Activated CD4-positive, alpha-beta T cell treated with anti-CD3 and anti-CD28 coated beads, Interleukin-2, amount 10 ng/mL, durations not matched to agents 24 days and 14 days (primary cell): ENCODE results near the gene ZNF688. TPM values are rescaled to one million over a fixed set of nuclear protein-coding genes. Genes with fewer than 3 reads are reported as not detected.

Experiments used
- DNase-seq: peaks from one replicate; pipeline ENCODE4 v3.0.0; 2022
- H3K27ac Mint-ChIP-seq: one replicate; pipeline ENCODE4 v1.8.0; 2022; ENCODE audit warnings: mild to moderate bottlenecking, mixed read lengths
- H3K27me3 Mint-ChIP-seq: one replicate; pipeline ENCODE4 v1.8.0; 2022; ENCODE audit warnings: mixed read lengths
- H3K36me3 Mint-ChIP-seq: one replicate; pipeline ENCODE4 v1.8.0; 2022; ENCODE audit warnings: low read depth, mild to moderate bottlenecking, mixed read lengths
- H3K4me1 Mint-ChIP-seq: one replicate; pipeline ENCODE4 v1.8.0; 2021; ENCODE audit warnings: mixed read lengths
- H3K4me3 Mint-ChIP-seq: one replicate; pipeline ENCODE4 v1.8.0; 2022; ENCODE audit warnings: mild to moderate bottlenecking, moderate library complexity, mixed read lengths
- H3K9me3 Mint-ChIP-seq: one replicate; pipeline ENCODE4 v1.8.0; 2021; ENCODE audit warnings: mixed read lengths
- intact Hi-C: fragments of 100-400 bp; cut with micrococcal nuclease; formaldehyde crosslinking; loops from one replicate; pipeline ENCODE4 v1.15.1; 2023
- total RNA-seq: library from RNA; stranded (reverse); gene quantifications from 2 replicates; pipeline ENCODE4 v1.2.3, GENCODE V29; 2022

Gene ZNF688
- total RNA-seq, result 6.6 and 8.0 TPM in 2 replicates

DNA sequence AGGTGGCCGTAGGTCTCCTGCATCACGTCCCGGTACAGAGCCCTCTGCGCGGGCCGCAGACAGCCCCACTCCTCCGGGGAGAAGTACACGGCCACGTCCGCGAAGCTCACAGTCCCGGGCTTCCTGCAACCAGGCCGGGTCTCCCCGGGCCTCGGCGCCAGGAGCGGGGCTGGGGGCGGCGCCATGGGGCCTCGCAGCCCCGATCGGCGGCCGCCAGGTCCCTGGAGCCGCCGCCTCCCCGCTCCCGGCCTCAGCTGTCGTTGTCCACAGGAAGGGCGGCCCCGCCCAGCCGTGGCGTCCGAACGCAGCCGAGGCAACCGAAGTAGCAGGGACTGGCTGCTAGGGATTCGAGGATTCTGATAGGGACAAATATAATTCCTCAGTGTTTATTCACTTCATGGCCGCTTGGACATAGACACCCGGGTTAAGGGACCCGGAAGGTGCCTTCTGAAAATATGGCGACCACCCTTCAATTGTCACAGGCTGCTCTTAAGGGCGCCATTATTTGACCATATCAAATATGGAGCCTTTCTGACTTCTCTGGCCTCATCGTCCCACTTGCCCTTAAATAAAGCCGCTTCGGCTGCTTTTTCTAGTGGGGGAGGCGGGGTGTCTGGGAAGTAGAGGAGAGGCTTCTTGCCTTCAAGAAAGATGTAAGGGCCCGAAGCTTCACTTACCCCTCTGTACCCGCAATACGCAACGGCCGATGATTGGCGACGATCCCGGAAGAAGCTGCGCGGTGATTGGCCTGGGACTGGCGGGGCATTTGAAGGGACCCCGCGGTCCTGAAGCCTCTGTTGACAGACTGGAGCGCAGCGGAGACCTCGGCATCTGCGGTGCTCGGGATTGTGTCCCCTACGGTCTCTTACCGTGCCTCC lies at the start of gene ZNF688:
Gene ZNF688 (minus strand): TSS at position 270 of the 878 bp plus-strand sequence. CDS start 85 bp downstream, at position 185.
- Mint-ChIP-seq H3K4me1 (peaks cover 52% of the 10 kb centered on the region), H3K4me3 (peak within 1 kb of the TSS; percentile 97)
- intact Hi-C loops, result loop anchor here (1.0 kb wide), 3 partner anchors 13 to 36 kb away; partner anchors contain the start of genes ZNF764 and ZNF785

DNA sequence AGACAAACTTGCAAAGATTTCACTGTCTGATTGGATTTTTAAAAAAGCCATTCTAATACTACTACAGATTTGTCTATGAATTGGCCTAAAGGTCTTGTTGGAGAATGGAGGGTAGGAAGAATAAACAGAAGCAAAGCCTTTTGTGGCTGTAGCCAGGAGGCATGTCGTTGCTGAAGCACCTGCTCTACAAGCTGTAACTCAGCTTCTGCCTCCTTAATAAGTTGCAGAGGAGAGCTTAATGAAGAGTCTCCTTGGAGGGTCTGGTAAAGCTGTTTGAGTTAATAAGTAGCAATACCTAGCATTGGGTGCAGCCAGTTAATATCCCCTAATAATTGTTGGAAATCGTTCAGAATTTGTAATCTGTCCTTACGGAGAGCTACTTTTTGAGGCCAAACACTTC lies 48.7 kb upstream of the ZNF688 start:
- intact Hi-C loops, result no loop called here
- no peak overlapping the region for H3K27ac Mint-ChIP-seq
- DNase-seq, result no peak
- peaks cover 5% of the 10 kb centered on the region for H3K4me1 Mint-ChIP-seq
- no peaks in the 10 kb centered on the region for H3K9me3 Mint-ChIP-seq
- peaks cover 27% of the 10 kb centered on the region for H3K27me3 Mint-ChIP-seq
- H3K4me3 Mint-ChIP-seq, result no peak overlapping the region
- no peaks in the 10 kb centered on the region for H3K36me3 Mint-ChIP-seq

More for the DNA sequence above, at the start of gene ZNF688:
- H3K27ac Mint-ChIP-seq, result peak within 1 kb of the TSS; percentile 91
- no peaks in the 10 kb centered on the region for H3K9me3 Mint-ChIP-seq
- H3K36me3 Mint-ChIP-seq, result peaks cover 8% of the 10 kb centered on the region
- peak; percentile 98 for DNase-seq
- no peaks in the 10 kb centered on the region for H3K27me3 Mint-ChIP-seq

DNA sequence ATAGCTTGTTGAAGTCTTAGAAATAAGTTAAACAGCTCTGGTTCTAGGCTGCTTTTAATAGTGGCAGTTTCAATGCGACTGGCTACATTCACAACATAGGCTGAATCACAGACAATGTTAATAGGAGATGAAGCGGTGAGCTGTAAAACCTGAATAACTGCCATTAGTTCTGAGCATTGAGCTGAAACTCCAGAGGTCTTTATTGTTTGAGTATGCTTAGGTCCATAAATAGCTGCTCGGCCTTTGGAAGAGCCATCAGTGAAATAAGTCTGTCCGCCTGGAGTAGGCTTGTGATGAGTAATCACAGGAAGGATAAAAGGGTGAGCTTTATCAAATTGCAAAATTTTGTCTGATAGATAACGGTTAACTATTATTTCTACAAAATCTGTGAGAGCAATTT lies 48.1 kb upstream of the ZNF688 start:
- peaks cover 5% of the 10 kb centered on the region for H3K4me1 Mint-ChIP-seq
- no peak overlapping the region for H3K27ac Mint-ChIP-seq
- no peaks in the 10 kb centered on the region for H3K9me3 Mint-ChIP-seq
- no peak for DNase-seq
- no peak overlapping the region for H3K4me3 Mint-ChIP-seq
- H3K27me3 Mint-ChIP-seq, result peaks cover 27% of the 10 kb centered on the region
- no peaks in the 10 kb centered on the region for H3K36me3 Mint-ChIP-seq
- intact Hi-C loops, result loop anchor here (5.0 kb wide), 1 partner anchor 187 kb away; the partner anchor contains the start of gene DCTPP1

DNA sequence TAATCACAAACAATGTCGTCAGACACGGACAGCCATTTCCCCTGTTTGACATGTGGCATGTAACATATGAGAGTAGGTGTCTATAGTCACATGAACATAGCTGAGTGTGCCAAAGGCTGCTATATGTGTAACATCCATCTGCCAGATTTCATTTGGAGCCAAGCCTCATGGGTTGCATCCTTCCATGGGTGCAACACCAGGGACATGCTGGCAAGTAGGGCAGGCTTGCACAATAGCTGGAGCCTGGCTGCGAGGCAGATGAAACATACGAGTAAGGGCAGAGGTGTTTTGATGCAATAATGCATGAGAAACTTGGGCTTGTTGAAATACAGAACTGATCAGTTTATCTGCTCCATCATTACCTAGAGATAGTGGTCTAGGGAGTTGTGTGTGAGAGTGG lies 47.7 kb upstream of the ZNF688 start:
- no peak overlapping the region for H3K4me3 Mint-ChIP-seq
- H3K36me3 Mint-ChIP-seq, result no peaks in the 10 kb centered on the region
- intact Hi-C loops, result loop anchor here (5.0 kb wide), 1 partner anchor 187 kb away; the partner anchor contains the start of gene DCTPP1
- peaks cover 27% of the 10 kb centered on the region for H3K27me3 Mint-ChIP-seq
- no peaks in the 10 kb centered on the region for H3K9me3 Mint-ChIP-seq
- no peak overlapping the region for H3K27ac Mint-ChIP-seq
- H3K4me1 Mint-ChIP-seq, result peaks cover 5% of the 10 kb centered on the region
- no peak for DNase-seq

DNA sequence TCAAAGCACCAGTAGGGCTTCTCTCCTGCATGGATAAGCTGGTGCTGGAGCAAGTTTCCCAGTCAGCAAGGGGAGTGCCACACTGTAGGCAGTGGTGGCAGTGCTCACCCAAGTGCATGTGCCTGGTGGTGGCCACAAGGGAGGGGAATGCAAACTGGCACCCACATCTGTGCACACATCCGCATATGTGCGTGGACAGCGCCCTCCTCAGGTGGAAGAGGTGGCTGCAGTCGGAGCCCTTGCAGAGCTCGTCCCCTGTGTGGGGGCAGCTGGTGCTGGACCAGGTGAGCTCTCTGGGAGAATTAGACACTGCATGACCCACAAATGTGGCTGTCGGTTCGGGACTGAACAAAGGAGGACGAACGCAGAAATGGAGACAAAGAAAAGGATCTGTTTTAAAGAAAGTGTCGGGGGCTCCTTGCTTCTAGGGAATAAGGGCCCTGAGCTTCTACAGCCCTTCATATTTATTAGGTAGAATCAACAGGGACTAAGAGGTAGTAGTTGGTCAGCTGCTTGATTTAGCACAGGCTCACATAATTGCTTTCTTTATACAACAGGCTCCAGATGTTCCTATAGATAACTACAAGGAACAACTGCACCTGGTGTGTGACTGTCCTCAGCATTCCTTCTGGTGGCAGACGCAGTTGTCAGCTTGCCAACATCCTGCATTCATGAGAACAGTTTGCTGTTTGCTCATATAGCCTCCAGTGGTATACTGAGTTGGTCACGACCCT lies 44.0 kb upstream of the ZNF688 start:
- H3K27me3 Mint-ChIP-seq, result peaks cover 16% of the 10 kb centered on the region
- peaks cover 11% of the 10 kb centered on the region for H3K4me1 Mint-ChIP-seq
- H3K4me3 Mint-ChIP-seq, result no peak overlapping the region
- no peak overlapping the region for H3K27ac Mint-ChIP-seq
- H3K36me3 Mint-ChIP-seq, result no peaks in the 10 kb centered on the region
- peak; percentile 92 for DNase-seq
- H3K9me3 Mint-ChIP-seq, result no peaks in the 10 kb centered on the region
- intact Hi-C loops, result loop anchor here (5.0 kb wide), 1 partner anchor 183 kb away; the partner anchor contains the start of gene DCTPP1

DNA sequence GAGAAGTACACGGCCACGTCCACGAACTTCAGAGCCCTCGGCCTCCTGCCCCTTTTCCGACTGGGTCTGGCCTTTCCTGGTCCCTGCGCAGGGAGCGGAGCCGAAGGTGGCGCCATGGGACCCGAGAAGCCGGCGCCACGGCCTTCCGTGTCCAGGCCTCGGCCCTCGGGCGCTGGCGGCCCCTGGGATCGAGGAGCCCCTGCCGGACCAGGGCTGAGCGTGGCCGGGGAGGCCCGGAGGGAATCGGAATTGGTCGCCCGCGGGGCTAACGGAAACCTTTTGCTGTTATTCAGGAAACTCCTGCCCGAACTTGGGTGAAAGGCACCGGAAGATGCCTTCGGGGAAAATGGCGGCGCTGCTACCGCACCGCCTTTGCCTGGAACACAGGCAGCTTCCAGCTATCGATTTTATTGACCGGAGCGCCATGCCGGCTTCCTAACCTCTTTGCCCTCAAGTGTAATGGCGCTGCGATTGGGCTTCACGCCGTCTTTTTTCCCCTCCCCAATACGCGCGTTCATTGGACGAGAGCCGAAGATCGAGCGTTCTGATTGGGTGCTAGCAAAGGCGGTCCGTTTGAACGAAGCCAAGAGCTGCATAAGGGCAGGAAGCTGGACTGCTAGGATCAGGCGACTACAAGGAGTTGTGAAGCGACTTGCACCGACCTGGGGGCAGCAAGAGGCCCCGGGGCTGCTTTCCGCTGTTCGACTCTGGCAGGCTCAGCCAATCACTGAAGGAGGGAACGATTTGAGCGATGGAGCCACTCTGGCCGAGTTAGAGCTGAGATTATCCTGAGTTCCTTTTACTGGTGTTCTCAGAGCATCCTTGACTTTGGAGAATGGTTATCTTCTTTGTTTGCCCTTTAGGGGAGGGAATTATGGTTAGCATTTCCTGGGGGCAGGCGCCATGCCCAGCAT lies 38.7 kb upstream of the ZNF688 start, which contains the start of gene ZNF689:
Gene ZNF689 (minus strand): TSS at position 464 of the 914 bp plus-strand sequence. CDS start 348 bp downstream, at position 116.
- peak within 1 kb of the TSS; percentile 94 for H3K4me3 Mint-ChIP-seq
- peak within 1 kb of the TSS; percentile 97 for H3K27ac Mint-ChIP-seq
- no peaks in the 10 kb centered on the region for H3K27me3 Mint-ChIP-seq
- no peaks in the 10 kb centered on the region for H3K9me3 Mint-ChIP-seq
- peaks cover 24% of the 10 kb centered on the region for H3K4me1 Mint-ChIP-seq
- DNase-seq, result peak; percentile 99
- intact Hi-C loops, result loop anchor here (1.0 to 2.0 kb wide), 2 partner anchors 41 to 75 kb away; partner anchors contain the start of gene PRR14
- H3K36me3 Mint-ChIP-seq, result peaks cover 26% of the 10 kb centered on the region

DNA sequence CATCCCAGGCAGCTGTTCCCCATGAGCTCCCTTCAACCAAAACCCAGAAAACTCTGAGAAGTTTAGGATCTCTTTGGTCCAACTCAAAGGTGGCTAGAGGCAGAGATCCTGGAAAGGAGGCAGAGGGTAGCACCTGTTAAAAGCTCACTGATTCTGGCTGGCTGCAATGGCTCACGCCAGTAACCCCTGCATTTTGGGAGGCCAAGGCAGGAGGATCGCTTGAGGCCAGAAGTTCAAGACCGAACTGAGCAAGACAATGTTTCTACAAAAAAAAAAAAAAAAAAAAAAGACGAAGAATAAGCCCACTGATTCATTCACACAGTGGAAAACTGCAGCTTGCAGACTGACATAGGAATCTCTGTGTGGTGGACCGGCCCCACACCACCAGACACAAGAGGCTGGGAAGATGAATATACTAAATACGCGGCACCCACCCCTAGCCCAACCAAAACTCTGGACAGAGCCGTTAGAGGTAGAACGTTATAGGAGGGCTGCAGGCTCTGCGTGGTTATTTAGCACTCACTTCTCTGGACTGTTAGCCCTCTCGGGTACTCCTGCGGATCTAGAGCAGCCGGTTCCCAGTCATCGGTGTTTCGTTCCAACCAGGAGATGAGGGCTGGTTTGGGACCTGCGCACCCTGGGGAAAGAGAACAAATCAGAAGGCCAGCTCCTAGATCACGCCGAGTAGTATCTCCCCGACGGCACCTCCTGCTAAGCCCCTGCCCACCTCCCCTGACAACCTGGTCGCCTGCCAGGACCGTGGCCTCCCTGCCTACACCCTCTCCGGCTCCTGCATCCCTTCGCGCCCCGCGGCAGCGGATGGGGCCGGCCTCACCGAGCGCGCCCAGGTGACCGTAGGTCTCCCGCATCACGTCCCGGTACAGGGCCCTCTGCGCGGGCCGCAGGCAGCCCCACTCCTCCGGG lies 37.8 kb upstream of the ZNF688 start:
- peak overlapping the region; percentile 97 for H3K27ac Mint-ChIP-seq
- peaks cover 35% of the 10 kb centered on the region for H3K36me3 Mint-ChIP-seq

DNA sequence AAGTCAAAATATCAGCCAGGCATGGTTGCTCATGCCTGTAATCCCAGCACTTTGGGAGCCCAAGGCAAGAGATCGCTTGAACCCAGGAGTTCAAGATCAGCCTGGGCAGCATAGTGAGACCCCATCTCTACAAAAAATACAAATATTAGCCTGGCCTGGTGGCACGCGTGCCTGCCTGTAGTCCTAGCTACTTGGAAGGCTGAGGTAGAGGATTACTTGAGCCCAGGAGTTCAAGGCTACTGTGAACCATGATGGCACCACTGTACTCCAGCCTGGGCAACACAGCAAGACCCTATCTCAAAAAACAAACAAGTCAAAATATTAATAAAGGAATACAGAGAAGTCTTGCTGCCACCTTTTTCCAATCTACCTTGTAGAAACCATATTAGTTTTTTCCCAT lies 34.5 kb upstream of the ZNF688 start:
- Mint-ChIP-seq H3K27ac (no peak overlapping the region), H3K9me3 (no peaks in the 10 kb centered on the region), H3K4me1 (peaks cover 20% of the 10 kb centered on the region)

More for the DNA sequence above, 37.8 kb upstream of the ZNF688 start:
- peak; percentile 87 for DNase-seq
- Mint-ChIP-seq H3K4me3 (peak overlapping the region; percentile 94), H3K9me3 (no peaks in the 10 kb centered on the region), H3K27me3 (no peaks in the 10 kb centered on the region), H3K4me1 (peaks cover 24% of the 10 kb centered on the region)
- intact Hi-C loops, result no loop called here

DNA sequence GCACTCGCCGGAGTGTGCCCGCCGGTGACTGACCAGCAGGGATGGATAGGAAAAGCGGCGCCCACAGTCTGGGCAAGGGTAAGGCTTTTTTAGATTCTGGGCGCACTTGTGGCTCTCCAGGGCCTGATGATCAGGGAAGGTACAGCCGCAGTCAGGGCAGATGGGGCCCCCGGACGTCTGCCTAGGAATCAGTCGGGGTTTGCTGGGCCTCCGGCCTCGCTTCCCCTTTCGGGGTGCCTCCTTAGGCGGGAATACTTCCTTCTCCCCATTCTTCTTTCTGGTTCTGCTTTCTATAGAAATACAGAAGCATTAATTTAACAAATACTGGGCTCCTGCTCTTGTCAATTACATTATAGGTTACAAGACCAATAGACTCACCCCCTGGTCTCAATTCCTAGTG lies 33.6 kb upstream of the ZNF688 start:
- H3K27me3 Mint-ChIP-seq, result no peaks in the 10 kb centered on the region
- no peak overlapping the region for H3K4me3 Mint-ChIP-seq
- intact Hi-C loops, result no loop called here
- no peaks in the 10 kb centered on the region for H3K9me3 Mint-ChIP-seq
- no peak for DNase-seq
- peaks cover 15% of the 10 kb centered on the region for H3K4me1 Mint-ChIP-seq
- no peak overlapping the region for H3K27ac Mint-ChIP-seq
- peaks cover 51% of the 10 kb centered on the region for H3K36me3 Mint-ChIP-seq

More for the DNA sequence above, 34.5 kb upstream of the ZNF688 start:
- no peak overlapping the region for H3K4me3 Mint-ChIP-seq
- DNase-seq, result no peak
- peaks cover 48% of the 10 kb centered on the region for H3K36me3 Mint-ChIP-seq
- H3K27me3 Mint-ChIP-seq, result no peaks in the 10 kb centered on the region
- intact Hi-C loops, result no loop called here

DNA sequence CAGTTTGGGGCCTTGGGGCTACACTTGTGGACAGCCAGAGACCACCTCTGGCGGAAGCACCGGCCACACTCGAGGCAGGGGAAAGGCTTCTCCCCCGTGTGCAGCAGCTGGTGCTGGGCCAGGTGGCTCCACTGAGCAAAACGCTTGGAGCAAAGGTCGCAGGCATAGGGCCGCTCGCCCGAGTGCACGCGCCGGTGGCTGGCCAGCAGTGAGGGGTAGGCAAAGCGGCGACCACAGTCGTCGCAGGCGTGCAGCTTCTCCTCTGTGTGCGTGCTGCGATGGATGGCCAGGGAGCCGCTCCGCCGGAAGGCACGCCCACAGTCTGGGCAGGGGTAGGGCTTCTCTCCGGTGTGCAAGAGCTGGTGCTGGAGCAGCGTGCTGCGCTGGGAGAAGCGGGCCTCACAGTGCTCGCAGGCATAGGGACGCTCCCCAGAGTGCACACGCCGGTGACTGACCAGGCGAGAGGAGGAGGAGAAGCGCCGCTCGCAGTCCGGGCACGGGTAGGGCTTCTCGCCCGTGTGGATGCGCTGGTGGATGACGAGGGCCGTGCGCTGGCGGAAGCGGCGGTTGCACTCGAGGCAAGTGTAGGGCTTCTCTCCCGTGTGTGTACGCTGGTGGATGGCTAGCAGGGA lies 32.9 kb upstream of the ZNF688 start:
- H3K36me3 Mint-ChIP-seq, result peaks cover 51% of the 10 kb centered on the region
- H3K27me3 Mint-ChIP-seq, result no peaks in the 10 kb centered on the region
- H3K4me3 Mint-ChIP-seq, result no peak overlapping the region
- peaks cover 14% of the 10 kb centered on the region for H3K4me1 Mint-ChIP-seq
- H3K9me3 Mint-ChIP-seq, result no peaks in the 10 kb centered on the region
- no peak overlapping the region for H3K27ac Mint-ChIP-seq
- DNase-seq, result no peak
- intact Hi-C loops, result no loop called here

DNA sequence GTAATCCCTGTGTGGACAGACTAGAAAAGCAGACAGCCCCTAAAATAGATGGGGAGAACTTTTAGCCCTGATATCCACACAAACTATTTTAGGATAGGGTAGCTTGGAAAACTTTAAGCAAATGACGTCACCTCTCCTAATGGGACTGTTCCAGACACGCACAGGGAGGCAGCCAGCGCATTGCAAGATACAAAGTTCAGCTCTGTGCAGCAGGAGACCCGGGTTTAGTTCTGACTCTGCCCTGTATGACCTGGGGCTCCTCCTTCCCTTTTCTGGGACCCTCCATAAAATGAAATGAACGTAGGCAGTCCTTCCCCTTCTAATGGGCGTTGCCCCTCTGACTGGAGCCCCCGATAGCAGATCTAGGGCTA lies 32.4 kb upstream of the ZNF688 start:
- Mint-ChIP-seq H3K36me3 (peaks cover 51% of the 10 kb centered on the region), H3K27ac (no peak overlapping the region), H3K9me3 (no peaks in the 10 kb centered on the region), H3K4me3 (no peak overlapping the region), H3K27me3 (no peaks in the 10 kb centered on the region), H3K4me1 (peaks cover 10% of the 10 kb centered on the region)
- intact Hi-C loops, result no loop called here
- no peak for DNase-seq
